CD4-positive, alpha-beta T cell (primary cell): ENCODE results near the gene RANBP9. TPM values are rescaled to one million over a fixed set of nuclear protein-coding genes. Genes with fewer than 3 reads are reported as not detected.

Experiments
- ATAC-seq: fragments of 200-7000 bp; cut with Tn5 transposase; one replicate; pipeline ENCODE4 v1.10.0; 2022; ENCODE audit warnings: mild to moderate bottlenecking; ENCODE audit not compliant: poor library complexity
- CTCF ChIA-PET: fragments of 350-600 bp; sonication (Branson Sonifier 250); formaldehyde crosslinking; loops from one replicate; lab custom pipeline; 2021; ENCODE audit warnings: antibody characterized with exemption, inconsistent platforms; lab: Charles Lee
- POLR2A ChIA-PET: fragments of 350-600 bp; sonication (Branson Sonifier 250); formaldehyde crosslinking; loops from one replicate; lab custom pipeline; 2021; ENCODE audit warnings: antibody characterized with exemption, inconsistent platforms; lab: Charles Lee
- DNase-seq, 14 experiments: peaks; one replicate each; pipeline ENCODE4 v3.0.0-alpha.2; 2013 to 2020; ENCODE audit warnings: mixed read lengths in 2 of 14
- H3K27ac ChIP-seq, 2 donors: one replicate each; pipeline versions ENCODE4 v1.5.1 to v1.7.0; 2013; ENCODE audit warnings: low read length in 2 of 2, low read depth in 1 of 2, mild to moderate bottlenecking in 1 of 2
- H3K27me3 ChIP-seq, 2 experiments: 1 replicate in 1 of 2; 2 replicates in 1 of 2; pipeline versions ENCODE4 v1.6.1 to v1.7.0; 2013; ENCODE audit warnings: low read length in 2 of 2, control low read depth in 1 of 2, mild to moderate bottlenecking in 1 of 2, moderate library complexity in 1 of 2; ENCODE audit not compliant: insufficient read depth in 2 of 2, control insufficient read depth in 1 of 2
- H3K36me3 ChIP-seq: one replicate; pipeline ENCODE4 v1.6.1; 2013; ENCODE audit warnings: low read length, control low read depth; ENCODE audit not compliant: insufficient read depth
- H3K4me1 ChIP-seq: one replicate; pipeline ENCODE4 v1.6.1; 2013; ENCODE audit warnings: low read length, control low read depth; ENCODE audit not compliant: insufficient read depth
- H3K4me3 ChIP-seq: one replicate; pipeline ENCODE4 v1.5.1; 2013; ENCODE audit warnings: mild to moderate bottlenecking, low read length, moderate library complexity
- H3K9me3 ChIP-seq, 2 experiments: 1 replicate in 1 of 2; 2 replicates in 1 of 2; pipeline versions ENCODE4 v1.6.1 to v1.7.0; 2013; ENCODE audit warnings: low read length in 2 of 2, mild to moderate bottlenecking in 2 of 2, control low read depth in 1 of 2, moderate library complexity in 1 of 2; ENCODE audit not compliant: control insufficient read depth in 1 of 2, insufficient read depth in 1 of 2
- H3K27ac Mint-ChIP-seq: one replicate; pipeline ENCODE4 v1.8.0; 2020; ENCODE audit warnings: mixed read lengths
- H3K27me3 Mint-ChIP-seq: one replicate; pipeline ENCODE4 v1.8.0; 2021; ENCODE audit warnings: mixed read lengths
- H3K36me3 Mint-ChIP-seq: one replicate; pipeline ENCODE4 v1.8.0; 2021; ENCODE audit warnings: low read depth, mixed read lengths
- H3K4me1 Mint-ChIP-seq: one replicate; pipeline ENCODE4 v1.8.0; 2021; ENCODE audit warnings: low read depth, mixed read lengths
- H3K4me3 Mint-ChIP-seq: one replicate; pipeline ENCODE4 v1.8.0; 2020; ENCODE audit warnings: mild to moderate bottlenecking, mixed read lengths
- H3K9me3 Mint-ChIP-seq: one replicate; pipeline ENCODE4 v1.8.0; 2020; ENCODE audit warnings: mixed read lengths
- intact Hi-C, 2 experiments: fragments of 100-400 bp; cut with DNase I in 1 of 2; cut with micrococcal nuclease in 1 of 2; formaldehyde crosslinking; loops; one replicate each; pipeline versions ENCODE4 v1.15.1 to v1.9.0; 2023 to 2025; cut with DNase I, micrococcal nuclease
- total RNA-seq, 174 experiments: library from RNA in 2 of 174; stranded (reverse) in 2 of 174; gene quantifications; one replicate each; pipeline ENCODE4 v1.2.3 and lab custom pipeline; 2021 to 2026
- TF ChIP-seq, protein P1 (sequence below): fragments of 200-600 bp; IDR thresholded peaks from one replicate; pipeline ENCODE4 v1.8.0; 2022; ENCODE audit warnings: antibody characterized with exemption, mild to moderate bottlenecking

The RANBP9 gene
- total RNA-seq, 2 experiments from 2014 or later = 60.8 to 62.9 TPM

DNA sequence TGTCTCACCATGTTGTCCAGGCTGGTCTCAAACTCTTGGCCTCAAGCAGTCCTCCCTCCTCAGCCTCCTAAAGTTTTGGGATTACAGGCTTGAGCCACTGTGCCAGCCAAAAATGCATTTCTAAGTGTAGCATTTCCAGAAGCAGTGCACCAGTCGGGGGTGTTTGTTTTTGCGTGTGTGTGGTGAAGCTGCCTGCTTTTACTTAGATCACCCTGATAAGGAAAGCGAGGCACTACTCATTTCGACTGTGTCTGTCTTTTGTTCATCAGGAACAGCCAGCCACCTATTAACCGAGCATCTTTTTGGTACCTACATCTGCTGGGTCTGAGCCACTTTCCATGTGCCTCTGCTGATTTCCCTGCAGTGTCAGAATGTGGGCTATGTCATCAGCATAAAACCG lies 118.5 kb downstream of the RANBP9 start:
- DNase-seq (no peak), ATAC-seq (no peak)
- TF ChIP-seq, protein P1, sequence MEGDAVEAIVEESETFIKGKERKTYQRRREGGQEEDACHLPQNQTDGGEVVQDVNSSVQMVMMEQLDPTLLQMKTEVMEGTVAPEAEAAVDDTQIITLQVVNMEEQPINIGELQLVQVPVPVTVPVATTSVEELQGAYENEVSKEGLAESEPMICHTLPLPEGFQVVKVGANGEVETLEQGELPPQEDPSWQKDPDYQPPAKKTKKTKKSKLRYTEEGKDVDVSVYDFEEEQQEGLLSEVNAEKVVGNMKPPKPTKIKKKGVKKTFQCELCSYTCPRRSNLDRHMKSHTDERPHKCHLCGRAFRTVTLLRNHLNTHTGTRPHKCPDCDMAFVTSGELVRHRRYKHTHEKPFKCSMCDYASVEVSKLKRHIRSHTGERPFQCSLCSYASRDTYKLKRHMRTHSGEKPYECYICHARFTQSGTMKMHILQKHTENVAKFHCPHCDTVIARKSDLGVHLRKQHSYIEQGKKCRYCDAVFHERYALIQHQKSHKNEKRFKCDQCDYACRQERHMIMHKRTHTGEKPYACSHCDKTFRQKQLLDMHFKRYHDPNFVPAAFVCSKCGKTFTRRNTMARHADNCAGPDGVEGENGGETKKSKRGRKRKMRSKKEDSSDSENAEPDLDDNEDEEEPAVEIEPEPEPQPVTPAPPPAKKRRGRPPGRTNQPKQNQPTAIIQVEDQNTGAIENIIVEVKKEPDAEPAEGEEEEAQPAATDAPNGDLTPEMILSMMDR = no peak
- intact Hi-C loops = no loop called here
- H3K4me3 ChIP-seq = no peak overlapping the region
- ChIA-PET POLR2A (interaction anchor here (2.2 kb wide), 1 partner anchor 19 kb away, joined by 6 read pairs; the partner anchor contains the start of gene SIRT5), CTCF (no interaction called here)
- H3K27me3 ChIP-seq = no peaks in the 10 kb centered on the region
- H3K36me3 ChIP-seq = peaks cover 65% of the 10 kb centered on the region
- Mint-ChIP-seq H3K27ac (no peak overlapping the region), H3K4me3 (no peak overlapping the region), H3K36me3 (peaks cover 72% of the 10 kb centered on the region), H3K4me1 (no peaks in the 10 kb centered on the region), H3K9me3 (no peaks in the 10 kb centered on the region), H3K27me3 (no peaks in the 10 kb centered on the region)
- H3K9me3 ChIP-seq = no peaks in the 10 kb centered on the region
- no peak overlapping the region for H3K27ac ChIP-seq
- H3K4me1 ChIP-seq = peaks cover 4% of the 10 kb centered on the region

DNA sequence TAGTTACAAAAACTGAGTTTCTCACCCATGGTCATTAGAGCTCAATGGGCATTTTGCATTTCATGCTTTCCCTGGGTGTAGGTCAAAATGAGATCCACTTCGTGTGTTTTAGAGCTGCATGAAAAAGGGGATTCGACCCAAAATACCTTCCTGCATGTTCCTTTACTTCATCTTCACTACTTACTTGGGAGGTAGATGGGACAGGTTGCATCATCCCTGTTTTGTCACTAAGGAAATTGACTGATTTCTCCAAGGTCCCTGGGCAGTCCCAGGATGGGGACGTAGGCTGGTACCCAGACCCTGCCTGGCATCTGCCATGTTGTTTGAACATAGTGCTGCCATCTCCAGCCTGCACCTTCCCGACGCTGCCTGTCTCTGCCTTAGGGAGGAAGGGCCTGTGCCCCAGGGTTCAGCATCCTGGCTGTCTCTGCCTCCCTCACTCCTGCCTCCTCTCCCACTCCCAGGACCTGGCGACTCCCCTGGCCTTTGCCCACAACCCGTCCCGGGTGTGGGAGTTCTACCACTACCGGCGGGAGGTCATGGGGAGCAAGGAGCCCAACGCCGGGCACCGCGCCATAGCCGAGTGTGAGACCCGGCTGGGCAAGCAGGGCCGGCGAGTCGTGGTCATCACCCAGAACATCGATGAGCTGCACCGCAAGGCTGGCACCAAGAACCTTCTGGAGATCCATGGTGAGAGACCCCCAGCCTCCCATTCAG lies 120.3 kb downstream of the RANBP9 start:
- ATAC-seq (no peak), DNase-seq (no peak)
- POLR2A ChIA-PET = no interaction called here
- Histone ChIP-seq H3K4me1 (peaks cover 7% of the 10 kb centered on the region), H3K4me3 (no peak overlapping the region), H3K27ac (no peak overlapping the region), H3K27me3 (no peaks in the 10 kb centered on the region), H3K36me3 (peaks cover 68% of the 10 kb centered on the region), H3K9me3 (no peaks in the 10 kb centered on the region)
- Mint-ChIP-seq H3K36me3 (peaks cover 70% of the 10 kb centered on the region), H3K27me3 (no peaks in the 10 kb centered on the region), H3K9me3 (no peaks in the 10 kb centered on the region), H3K27ac (no peak overlapping the region), H3K4me3 (no peak overlapping the region), H3K4me1 (no peaks in the 10 kb centered on the region)
- TF ChIP-seq, protein P1 = no peak
- CTCF ChIA-PET = no interaction called here
- intact Hi-C loops = no loop called here

DNA sequence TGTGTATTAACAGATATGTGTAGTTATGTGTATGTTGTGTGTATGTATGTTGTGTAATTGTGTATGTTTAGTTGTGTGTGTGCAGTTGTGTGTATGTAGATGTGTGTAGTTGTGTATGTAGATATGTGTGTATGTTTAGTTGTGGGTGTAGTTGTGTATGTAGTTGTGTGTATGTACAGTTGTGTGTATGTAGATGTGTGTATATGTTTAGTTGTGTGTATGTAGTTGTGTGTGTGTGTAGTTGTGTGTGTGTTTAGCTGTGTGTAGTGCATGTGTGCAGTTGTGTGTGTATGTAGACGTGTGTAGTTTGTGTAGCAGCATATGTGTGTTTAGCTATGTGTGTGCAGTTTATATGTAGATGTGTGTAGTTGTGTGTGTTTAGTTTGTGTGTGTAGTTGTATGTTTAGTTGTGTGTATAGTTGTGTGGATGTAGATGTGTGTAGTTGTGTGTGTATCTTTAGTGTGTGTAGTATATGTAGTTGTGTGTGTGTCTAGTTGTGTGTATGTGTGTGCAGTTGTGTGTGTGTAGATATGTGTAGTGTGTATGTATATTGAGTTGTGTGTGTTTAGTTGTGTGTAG lies 121.0 kb downstream of the RANBP9 start:
- TF ChIP-seq, protein P1 = no peak
- ChIA-PET CTCF (no interaction called here), POLR2A (no interaction called here)
- no peak overlapping the region for H3K27ac Mint-ChIP-seq
- peaks cover 70% of the 10 kb centered on the region for H3K36me3 Mint-ChIP-seq
- peaks cover 7% of the 10 kb centered on the region for H3K4me1 ChIP-seq
- DNase-seq (no peak), ATAC-seq (no peak)
- H3K4me3 ChIP-seq = no peak overlapping the region
- no peaks in the 10 kb centered on the region for H3K9me3 ChIP-seq
- no peak overlapping the region for H3K27ac ChIP-seq
- intact Hi-C loops = no loop called here
- peaks cover 63% of the 10 kb centered on the region for H3K36me3 ChIP-seq
- H3K4me1 Mint-ChIP-seq = no peaks in the 10 kb centered on the region
- no peaks in the 10 kb centered on the region for H3K27me3 ChIP-seq
- H3K4me3 Mint-ChIP-seq = no peak overlapping the region
- H3K27me3 Mint-ChIP-seq = no peaks in the 10 kb centered on the region
- H3K9me3 Mint-ChIP-seq = no peaks in the 10 kb centered on the region
